PFSK-1 (cell line): Measurements from ENCODE around the gene TMPRSS5.

Experiments
- FOXP2 ChIP-seq: optimal IDR thresholded peaks from 2 replicates; pipeline ENCODE3; 2011; ENCODE audit warnings: borderline replicate concordance, control low read depth, inconsistent platforms; ENCODE audit not compliant: insufficient read depth; ENCODE audit errors: extremely low read length, extremely low read depth
- POLR2AphosphoS5 ChIP-seq: IDR thresholded peaks from 2 replicates; pipeline ENCODE4 v1.6.1; 2012; ENCODE audit warnings: low read depth, mild to moderate bottlenecking, control low read depth, low read length, moderate library complexity
- REST ChIP-seq, 2 experiments: IDR thresholded peaks; 2 replicates each; pipeline versions ENCODE4 v1.6.1 to v1.8.0; 2011 to 2012; ENCODE audit warnings: low read depth in 2 of 2, low read length in 2 of 2, control low read depth in 1 of 2, inconsistent platforms in 1 of 2, mild to moderate bottlenecking in 1 of 2, moderate library complexity in 1 of 2; ENCODE audit not compliant: insufficient read depth in 1 of 2
- TAF1 ChIP-seq: IDR thresholded peaks from 2 replicates; pipeline ENCODE4 v1.6.1; 2012; ENCODE audit warnings: low read length, control low read depth, borderline replicate concordance; ENCODE audit not compliant: insufficient read depth

DNA sequence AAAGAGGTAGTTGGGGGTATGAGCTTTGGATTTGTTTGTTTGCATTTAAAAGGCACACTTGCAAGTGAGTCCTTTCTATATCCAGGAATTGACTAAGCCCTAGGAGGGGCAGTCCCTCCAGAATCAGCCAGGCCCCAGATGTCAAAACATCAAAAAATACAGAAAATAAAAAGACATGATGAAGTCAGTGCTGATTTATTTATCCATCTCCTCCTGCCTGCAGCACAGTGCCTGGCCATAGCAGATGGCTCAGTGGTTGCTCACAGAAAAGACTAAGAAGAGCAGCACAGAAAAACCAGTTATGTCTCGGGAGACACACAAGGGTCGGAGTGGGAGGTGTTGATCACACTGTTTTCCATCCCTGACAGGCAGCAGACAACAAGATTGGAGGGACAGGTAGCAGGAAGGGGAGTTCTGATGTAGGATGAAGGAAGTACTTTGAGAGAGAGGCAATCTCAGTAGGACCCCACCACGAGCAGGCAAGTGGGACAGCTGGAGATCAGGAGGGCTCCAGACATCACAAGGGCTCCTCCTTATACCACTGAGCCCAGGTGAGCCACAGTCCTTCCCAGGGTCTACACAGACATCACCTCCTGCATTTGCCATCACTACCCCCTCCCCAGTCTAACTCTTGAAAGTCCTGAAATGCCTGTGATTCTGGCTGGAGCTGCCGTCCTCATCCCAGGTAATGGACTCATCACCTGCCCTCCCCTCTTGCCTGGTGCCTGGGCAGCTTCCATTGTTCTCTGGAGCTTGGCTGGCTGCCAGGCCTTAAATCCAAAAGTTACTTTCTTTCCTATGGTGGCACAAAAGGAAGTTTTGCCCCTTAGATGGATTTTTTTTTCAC is 32.3 kb downstream of the TMPRSS5 start:
- TF ChIP-seq TAF1 = no peak
- TF ChIP-seq FOXP2 = no peak
- no peak for TF ChIP-seq POLR2AphosphoS5
- no peak for TF ChIP-seq REST (IDR thresholded peaks at IDR 0.05; ENCODE audit: insufficient read depth in 1 of 2, low read depth in 2 of 2, low read length in 2 of 2)
